HCT116 (cell line): ENCODE results near the gene FHIT. TPM values are rescaled to one million over a fixed set of nuclear protein-coding genes. Genes with fewer than 3 reads are reported as not detected.

ENCODE experiments used
- ATAC-seq: fragments of 200-7000 bp; cut with Tn5 transposase; 2 replicates; pipeline ENCODE4 v1.9.1; 2020; ENCODE audit warnings: mild to moderate bottlenecking, moderate library complexity
- BruUV-seq: library from RNA; stranded (reverse); fragments of 400-500 nt; replicated peaks from 2 replicates; lab custom pipeline; 2021; lab: Mats Ljungman, UMichigan
- CTCF ChIA-PET: fragments of 300-600 bp; sonication (Branson Sonifier 250); formaldehyde crosslinking; loops from one replicate; lab custom pipeline; 2021; ENCODE audit warnings: antibody characterized with exemption; lab: Charles Lee
- POLR2A ChIA-PET: fragments of 300-600, 350-600 bp; sonication (Branson Sonifier 250); formaldehyde crosslinking; loops from one replicate; lab custom pipeline; 2021; ENCODE audit warnings: antibody characterized with exemption; lab: Charles Lee
- RAD21 ChIA-PET, 2 experiments: fragments of 300-600 bp; sonication (Branson Sonifier 250); formaldehyde crosslinking; loops; one replicate each; lab custom pipeline; 2023; ENCODE audit warnings: low total read pairs in 2 of 2; ENCODE audit not compliant: uncharacterized antibody in 2 of 2, unreplicated experiment in 2 of 2, low non-redundant PET in 1 of 2; lab: Charles Lee
- DNase-seq: peaks from one replicate; pipeline ENCODE4 v3.0.0-alpha.2; 2010; ENCODE audit warnings: low read depth, low spot score
- H2AFZ ChIP-seq: fragments of 200-600 bp; shearing (Covaris generic), sonication (generic); 2 replicates; pipeline ENCODE4 v1.6.1; 2017; ENCODE audit warnings: low read depth, mixed run types, mixed read lengths, antibody characterized with exemption, low read length; ENCODE audit not compliant: poor library complexity, severe bottlenecking
- H3K27ac ChIP-seq: 2 replicates; pipeline ENCODE4 v1.5.1; 2012; ENCODE audit warnings: low read depth, low read length
- H3K27me3 ChIP-seq: fragments of 200-600 bp; sonication (generic); 2 replicates; pipeline ENCODE4 v1.6.1; 2016; ENCODE audit warnings: mixed run types, low read length, mixed read lengths; ENCODE audit not compliant: insufficient read depth
- H3K36me3 ChIP-seq, 2 experiments: fragments of 200-500 bp in 1 of 2; fragments of 200-600 bp in 1 of 2; sonication (Bioruptor generic) in 1 of 2; sonication (generic) in 1 of 2; 2 replicates each; pipeline versions ENCODE4 v1.5.1 to v1.6.1; 2014 to 2016; ENCODE audit warnings: low read length in 2 of 2, inconsistent platforms in 1 of 2, mixed read lengths in 1 of 2, mixed run types in 1 of 2; ENCODE audit not compliant: insufficient read depth in 2 of 2, control insufficient read depth in 1 of 2
- H3K4me1 ChIP-seq, 2 experiments: fragments of 200-600 bp in 1 of 2; sonication (generic) in 1 of 2; 2 replicates each; pipeline versions ENCODE4 v1.5.1 to v1.6.1; 2012 to 2017; ENCODE audit warnings: low read length in 2 of 2, inconsistent platforms in 1 of 2, mild to moderate bottlenecking in 1 of 2, mixed read lengths in 1 of 2, mixed run types in 1 of 2, moderate library complexity in 1 of 2; ENCODE audit not compliant: insufficient read depth in 2 of 2, control insufficient read depth in 1 of 2
- H3K4me2 ChIP-seq: fragments of 200-600 bp; sonication (generic); 2 replicates; pipeline ENCODE4 v1.6.1; 2017; ENCODE audit warnings: mixed run types, low read length, mixed read lengths
- H3K4me3 ChIP-seq, 2 experiments: fragments of 200-600 bp in 1 of 2; sonication (generic) in 1 of 2; replicated peaks in 1 of 2; 2 replicates each; pipeline ENCODE4 v1.5.1; 2011 to 2016; ENCODE audit warnings: low read length in 2 of 2, control low read depth in 1 of 2, low read depth in 1 of 2, mild to moderate bottlenecking in 1 of 2, mixed read lengths in 1 of 2, mixed run types in 1 of 2
- H3K79me2 ChIP-seq: fragments of 200-600 bp; sonication (generic); 2 replicates; pipeline ENCODE4 v1.6.1; 2017; ENCODE audit warnings: mild to moderate bottlenecking, mixed run types, low read length, moderate library complexity, mixed read lengths; ENCODE audit not compliant: insufficient read depth
- H3K9ac ChIP-seq: fragments of 200-600 bp; sonication (generic); 2 replicates; pipeline ENCODE4 v1.6.1; 2016; ENCODE audit warnings: low read length, mixed read lengths
- H3K9me2 ChIP-seq: fragments of 200-600 bp; sonication (generic), shearing (Covaris generic); 2 replicates; pipeline ENCODE4 v1.6.1; 2017; ENCODE audit warnings: mixed run types, mild to moderate bottlenecking, moderate library complexity; ENCODE audit not compliant: insufficient read depth
- H3K9me3 ChIP-seq, 2 experiments: fragments of 200-500 bp in 1 of 2; fragments of 200-600 bp in 1 of 2; sonication (Bioruptor generic) in 1 of 2; sonication (generic) in 1 of 2; 2 replicates each; pipeline ENCODE4 v1.6.1; 2014 to 2017; ENCODE audit warnings: low read length in 2 of 2, mixed read lengths in 2 of 2, inconsistent platforms in 1 of 2, low read depth in 1 of 2, mild to moderate bottlenecking in 1 of 2, mixed run types in 1 of 2, moderate library complexity in 1 of 2; ENCODE audit not compliant: control insufficient read depth in 1 of 2, insufficient read depth in 1 of 2
- H4K20me1 ChIP-seq: fragments of 200-600 bp; sonication (generic), shearing (Covaris generic); 2 replicates; pipeline ENCODE4 v1.6.1; 2017; ENCODE audit warnings: mixed run types, mild to moderate bottlenecking, moderate library complexity; ENCODE audit not compliant: insufficient read depth
- ATF3 ChIP-seq: IDR thresholded peaks from 2 replicates; pipeline ENCODE4 v1.6.1; 2012
- CBX3 ChIP-seq: IDR thresholded peaks from 2 replicates; pipeline ENCODE4 v1.6.1; 2012; ENCODE audit warnings: low read depth
- CEBPB ChIP-seq: IDR thresholded peaks from 2 replicates; pipeline ENCODE4 v1.6.1; 2012; ENCODE audit warnings: low read depth
- EGR1 ChIP-seq: IDR thresholded peaks from 2 replicates; pipeline ENCODE4 v1.6.1; 2012; ENCODE audit warnings: low read depth
- EZH2 ChIP-seq: fragments of 200-600 bp; sonication (generic); IDR thresholded peaks from 2 replicates; pipeline ENCODE4 v1.6.1; 2017; ENCODE audit warnings: antibody characterized with exemption, mixed run types
- EZH2phosphoT487 ChIP-seq: fragments of 200-600 bp; IDR thresholded peaks from 2 replicates; pipeline ENCODE4 v1.6.1; 2018; ENCODE audit warnings: antibody characterized with exemption, borderline replicate concordance
- JUND ChIP-seq: IDR thresholded peaks from 2 replicates; pipeline ENCODE4 v1.6.1; 2012
- POLR2A ChIP-seq: IDR thresholded peaks from 2 replicates; pipeline ENCODE4 v1.7.0; 2011; ENCODE audit warnings: borderline replicate concordance; ENCODE audit not compliant: insufficient read depth, insufficient read length; ENCODE audit errors: extremely low read depth
- RAD21 ChIP-seq: IDR thresholded peaks from 2 replicates; pipeline ENCODE4 v1.6.1; 2012; ENCODE audit warnings: low read depth, mild to moderate bottlenecking
- SIN3A ChIP-seq: IDR thresholded peaks from 2 replicates; pipeline ENCODE4 v1.6.1; 2012; ENCODE audit warnings: low read depth
- SRF ChIP-seq: IDR thresholded peaks from 2 replicates; pipeline ENCODE4 v1.6.1; 2012; ENCODE audit warnings: low read depth
- ZFX ChIP-seq: fragments of 450-650 bp; IDR thresholded peaks from 2 replicates; pipeline ENCODE4 v1.6.1; 2017
- ZNF274 ChIP-seq: fragments of 200-500 bp; sonication (Bioruptor generic); IDR thresholded peaks from 2 replicates; pipeline ENCODE4 v1.6.1; 2014; ENCODE audit warnings: mild to moderate bottlenecking, low read depth, low read length, inconsistent platforms
- intact Hi-C: fragments of 100-400 bp; cut with micrococcal nuclease; formaldehyde crosslinking; loops from 2 replicates; pipeline ENCODE4 v1.10.0; 2022
- total RNA-seq: library from RNA; stranded (reverse); gene quantifications from one replicate; pipeline ENCODE4 v1.2.1, GENCODE V29; 2021; ENCODE audit not compliant: unreplicated experiment
- TF ChIP-seq, protein P1 (sequence below): IDR thresholded peaks from 2 replicates; pipeline ENCODE4 v1.6.1; 2011; ENCODE audit warnings: mild to moderate bottlenecking, low read length, moderate library complexity; ENCODE audit not compliant: insufficient replicate concordance; ENCODE audit errors: extremely low read depth
- TF ChIP-seq, protein P2 (sequence below), 3 experiments: fragments of 200-600 bp in 1 of 3; sonication (generic) in 1 of 3; IDR thresholded peaks in 2 of 3; conservative IDR thresholded peaks in 1 of 3; 2 replicates each; pipeline ENCODE4 v1.5.1; 2012 to 2017; ENCODE audit warnings: low read depth in 2 of 3, low read length in 2 of 3, antibody characterized with exemption in 1 of 3, borderline replicate concordance in 1 of 3, control low read depth in 1 of 3, mild to moderate bottlenecking in 1 of 3, mixed read lengths in 1 of 3, mixed run types in 1 of 3, moderate library complexity in 1 of 3; ENCODE audit not compliant: insufficient read depth in 1 of 3
- TF ChIP-seq, protein P3 (sequence below): IDR thresholded peaks from 2 replicates; pipeline ENCODE4 v1.6.1; 2012; ENCODE audit warnings: low read depth

Gene FHIT
- total RNA-seq, 1 experiment from 2014 or later, result 20.1 TPM

DNA sequence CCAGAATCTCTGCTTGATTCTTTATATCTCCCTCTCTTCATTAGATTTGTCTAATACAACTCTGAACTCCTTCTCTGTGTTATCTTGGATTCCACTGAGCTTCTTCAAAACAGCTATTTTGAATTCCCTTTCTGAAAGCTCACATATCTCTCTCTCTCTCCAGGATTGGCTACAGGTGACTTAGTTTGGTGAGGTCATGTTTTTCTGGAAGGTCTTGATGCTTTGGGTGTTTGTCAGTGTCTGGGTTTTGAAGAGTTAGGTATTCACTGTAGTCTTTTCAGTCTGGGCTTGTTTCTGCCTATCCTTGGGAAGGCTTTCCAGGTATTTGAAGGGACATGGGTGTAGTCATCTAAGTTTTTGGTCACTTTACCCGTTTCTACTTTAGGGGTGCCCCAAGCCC is 781.8 kb downstream of the FHIT start:
- H2AFZ ChIP-seq, result no peak overlapping the region
- H3K4me3 ChIP-seq, result no peak overlapping the region
- BruUV-seq, result no TSS peak
- no peaks in the 10 kb centered on the region for H3K9me2 ChIP-seq
- no peaks in the 10 kb centered on the region for H4K20me1 ChIP-seq
- no peaks in the 10 kb centered on the region for H3K4me1 ChIP-seq
- H3K4me2 ChIP-seq, result no peak overlapping the region
- H3K9me3 ChIP-seq, result no peaks in the 10 kb centered on the region
- TF ChIP-seq SIN3A (no peak), EZH2 (no peak), RAD21 (no peak), POLR2A (no peak), ZNF274 (no peak), SRF (no peak), CEBPB (no peak), JUND (no peak), ZFX (no peak), CBX3 (no peak), EZH2phosphoT487 (no peak), EGR1 (no peak), ATF3 (no peak)
- TF ChIP-seq, protein P1, sequence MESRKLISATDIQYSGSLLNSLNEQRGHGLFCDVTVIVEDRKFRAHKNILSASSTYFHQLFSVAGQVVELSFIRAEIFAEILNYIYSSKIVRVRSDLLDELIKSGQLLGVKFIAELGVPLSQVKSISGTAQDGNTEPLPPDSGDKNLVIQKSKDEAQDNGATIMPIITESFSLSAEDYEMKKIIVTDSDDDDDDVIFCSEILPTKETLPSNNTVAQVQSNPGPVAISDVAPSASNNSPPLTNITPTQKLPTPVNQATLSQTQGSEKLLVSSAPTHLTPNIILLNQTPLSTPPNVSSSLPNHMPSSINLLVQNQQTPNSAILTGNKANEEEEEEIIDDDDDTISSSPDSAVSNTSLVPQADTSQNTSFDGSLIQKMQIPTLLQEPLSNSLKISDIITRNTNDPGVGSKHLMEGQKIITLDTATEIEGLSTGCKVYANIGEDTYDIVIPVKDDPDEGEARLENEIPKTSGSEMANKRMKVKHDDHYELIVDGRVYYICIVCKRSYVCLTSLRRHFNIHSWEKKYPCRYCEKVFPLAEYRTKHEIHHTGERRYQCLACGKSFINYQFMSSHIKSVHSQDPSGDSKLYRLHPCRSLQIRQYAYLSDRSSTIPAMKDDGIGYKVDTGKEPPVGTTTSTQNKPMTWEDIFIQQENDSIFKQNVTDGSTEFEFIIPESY, result no peak
- TF ChIP-seq, protein P2, sequence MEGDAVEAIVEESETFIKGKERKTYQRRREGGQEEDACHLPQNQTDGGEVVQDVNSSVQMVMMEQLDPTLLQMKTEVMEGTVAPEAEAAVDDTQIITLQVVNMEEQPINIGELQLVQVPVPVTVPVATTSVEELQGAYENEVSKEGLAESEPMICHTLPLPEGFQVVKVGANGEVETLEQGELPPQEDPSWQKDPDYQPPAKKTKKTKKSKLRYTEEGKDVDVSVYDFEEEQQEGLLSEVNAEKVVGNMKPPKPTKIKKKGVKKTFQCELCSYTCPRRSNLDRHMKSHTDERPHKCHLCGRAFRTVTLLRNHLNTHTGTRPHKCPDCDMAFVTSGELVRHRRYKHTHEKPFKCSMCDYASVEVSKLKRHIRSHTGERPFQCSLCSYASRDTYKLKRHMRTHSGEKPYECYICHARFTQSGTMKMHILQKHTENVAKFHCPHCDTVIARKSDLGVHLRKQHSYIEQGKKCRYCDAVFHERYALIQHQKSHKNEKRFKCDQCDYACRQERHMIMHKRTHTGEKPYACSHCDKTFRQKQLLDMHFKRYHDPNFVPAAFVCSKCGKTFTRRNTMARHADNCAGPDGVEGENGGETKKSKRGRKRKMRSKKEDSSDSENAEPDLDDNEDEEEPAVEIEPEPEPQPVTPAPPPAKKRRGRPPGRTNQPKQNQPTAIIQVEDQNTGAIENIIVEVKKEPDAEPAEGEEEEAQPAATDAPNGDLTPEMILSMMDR (IDR thresholded peaks at IDR 0.05 in 2 of 3, conservative IDR thresholded peaks at IDR 0.05 in 1 of 3; ENCODE audit: borderline replicate concordance in 1 of 3, insufficient read depth in 1 of 3, low read depth in 2 of 3, low read length in 2 of 3), result no peak
- TF ChIP-seq, protein P3, sequence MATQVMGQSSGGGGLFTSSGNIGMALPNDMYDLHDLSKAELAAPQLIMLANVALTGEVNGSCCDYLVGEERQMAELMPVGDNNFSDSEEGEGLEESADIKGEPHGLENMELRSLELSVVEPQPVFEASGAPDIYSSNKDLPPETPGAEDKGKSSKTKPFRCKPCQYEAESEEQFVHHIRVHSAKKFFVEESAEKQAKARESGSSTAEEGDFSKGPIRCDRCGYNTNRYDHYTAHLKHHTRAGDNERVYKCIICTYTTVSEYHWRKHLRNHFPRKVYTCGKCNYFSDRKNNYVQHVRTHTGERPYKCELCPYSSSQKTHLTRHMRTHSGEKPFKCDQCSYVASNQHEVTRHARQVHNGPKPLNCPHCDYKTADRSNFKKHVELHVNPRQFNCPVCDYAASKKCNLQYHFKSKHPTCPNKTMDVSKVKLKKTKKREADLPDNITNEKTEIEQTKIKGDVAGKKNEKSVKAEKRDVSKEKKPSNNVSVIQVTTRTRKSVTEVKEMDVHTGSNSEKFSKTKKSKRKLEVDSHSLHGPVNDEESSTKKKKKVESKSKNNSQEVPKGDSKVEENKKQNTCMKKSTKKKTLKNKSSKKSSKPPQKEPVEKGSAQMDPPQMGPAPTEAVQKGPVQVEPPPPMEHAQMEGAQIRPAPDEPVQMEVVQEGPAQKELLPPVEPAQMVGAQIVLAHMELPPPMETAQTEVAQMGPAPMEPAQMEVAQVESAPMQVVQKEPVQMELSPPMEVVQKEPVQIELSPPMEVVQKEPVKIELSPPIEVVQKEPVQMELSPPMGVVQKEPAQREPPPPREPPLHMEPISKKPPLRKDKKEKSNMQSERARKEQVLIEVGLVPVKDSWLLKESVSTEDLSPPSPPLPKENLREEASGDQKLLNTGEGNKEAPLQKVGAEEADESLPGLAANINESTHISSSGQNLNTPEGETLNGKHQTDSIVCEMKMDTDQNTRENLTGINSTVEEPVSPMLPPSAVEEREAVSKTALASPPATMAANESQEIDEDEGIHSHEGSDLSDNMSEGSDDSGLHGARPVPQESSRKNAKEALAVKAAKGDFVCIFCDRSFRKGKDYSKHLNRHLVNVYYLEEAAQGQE, result no peak
- intact Hi-C loops, result no loop called here
- no peaks in the 10 kb centered on the region for H3K79me2 ChIP-seq
- no peaks in the 10 kb centered on the region for H3K36me3 ChIP-seq
- ChIA-PET RAD21 (no interaction called here), CTCF (no interaction called here), POLR2A (no interaction called here)
- no peaks in the 10 kb centered on the region; the same call in 1 of the 2 replicates for H3K27me3 ChIP-seq
- DNase-seq (no peak), ATAC-seq (no peak)
- H3K27ac ChIP-seq, result no peak overlapping the region
- no peak overlapping the region for H3K9ac ChIP-seq
